SIG-M5 treated with dmso at 0.1 percent for 504 hours (cell line): ENCODE results near the gene PLA2G4E.

Experiments used
- DNase-seq: peaks from one replicate; lab custom pipeline; 2025; ENCODE audit not compliant: unreplicated experiment; lab: John Stamatoyannopoulos, UW

PLA2G4E gene

DNA sequence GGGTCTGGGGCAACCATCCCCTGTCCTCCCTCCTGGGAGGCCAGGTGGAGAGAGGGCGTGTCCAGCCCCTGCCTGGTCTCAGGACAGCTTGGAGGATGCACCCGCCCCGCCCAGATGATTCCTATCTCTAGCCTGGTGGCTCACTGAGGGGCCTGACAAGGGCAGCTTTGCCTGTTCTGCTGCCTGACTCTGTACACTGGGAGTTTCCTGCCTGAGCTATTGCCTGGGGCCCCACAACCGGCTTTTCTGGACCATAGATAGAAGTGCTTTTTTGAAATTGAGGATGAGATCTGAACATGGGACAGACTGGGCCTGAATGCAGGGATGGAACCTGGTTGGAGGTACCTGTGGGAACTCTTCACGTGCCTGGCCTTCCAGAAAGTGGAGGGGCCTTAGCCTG lies 751 bp upstream of the PLA2G4E start:
- DNase-seq: no peak

DNA sequence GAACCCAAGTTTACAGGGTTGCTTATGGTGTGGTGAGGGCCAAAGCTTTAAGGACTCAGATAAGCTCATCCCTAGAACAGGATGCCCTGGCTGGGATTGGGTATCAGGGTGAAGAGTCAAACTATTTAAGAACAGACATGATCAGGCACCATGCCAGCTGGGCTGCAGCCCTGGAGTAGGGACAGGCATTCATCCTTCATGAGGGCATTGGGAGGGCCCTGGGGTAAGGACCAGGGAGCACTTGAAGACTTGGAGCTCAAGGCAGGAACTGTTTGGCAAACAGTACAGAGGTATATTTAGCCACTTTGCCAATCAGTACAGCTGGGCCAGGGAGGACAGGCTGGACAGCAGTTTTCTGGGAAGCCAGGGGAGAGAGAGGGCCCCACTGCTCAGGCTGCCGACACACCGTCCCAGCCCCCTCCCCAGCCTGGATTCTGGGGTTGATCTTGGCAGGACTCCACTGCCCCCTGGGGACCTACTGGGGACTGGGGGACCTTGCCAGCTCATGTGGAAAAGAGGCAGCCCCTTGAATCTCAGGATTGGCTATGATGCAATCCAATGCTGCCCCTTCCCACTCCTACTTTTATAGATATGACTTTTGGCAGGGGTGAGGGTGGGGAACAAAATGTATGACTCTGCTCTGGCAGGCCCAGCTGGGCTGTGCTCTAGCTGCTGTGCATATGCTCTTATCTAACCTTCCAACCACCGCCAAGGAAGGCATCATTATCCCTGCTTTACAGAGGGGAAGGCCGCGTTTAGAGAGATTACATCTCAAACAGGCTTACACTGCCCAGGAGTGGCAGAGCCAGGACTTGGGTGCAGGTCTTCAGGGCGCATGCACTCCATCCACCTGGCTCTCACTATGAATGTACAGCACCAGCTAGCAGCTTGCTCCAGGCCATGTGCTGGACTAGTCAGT lies 2.3 kb downstream of the PLA2G4E start:
- no peak for DNase-seq

- no peak for DNase-seq
These were observed 3.9 kb downstream of the PLA2G4E start for GRCh38 chr15:42016971-42017370.

DNA sequence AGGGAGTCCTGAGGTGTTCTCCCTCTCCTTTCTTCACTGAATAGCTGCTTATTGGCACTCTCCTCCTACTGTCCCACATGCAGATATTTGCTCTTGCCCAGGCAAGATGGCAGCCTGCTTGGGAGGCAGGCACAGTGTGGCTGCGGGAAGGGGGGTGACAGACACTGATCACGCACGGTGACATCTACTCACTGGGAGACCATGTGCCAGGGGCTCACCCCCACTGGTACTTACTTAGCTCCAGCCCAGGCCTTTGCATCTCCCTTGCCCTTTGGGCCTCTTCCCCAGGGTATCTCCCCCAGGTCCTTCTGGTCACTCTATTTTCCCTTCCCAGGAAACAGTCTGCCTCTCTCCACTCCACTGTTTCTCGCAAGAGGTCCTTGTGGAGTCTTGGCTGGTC lies 6.4 kb downstream of the PLA2G4E start:
- no peak for DNase-seq

DNA sequence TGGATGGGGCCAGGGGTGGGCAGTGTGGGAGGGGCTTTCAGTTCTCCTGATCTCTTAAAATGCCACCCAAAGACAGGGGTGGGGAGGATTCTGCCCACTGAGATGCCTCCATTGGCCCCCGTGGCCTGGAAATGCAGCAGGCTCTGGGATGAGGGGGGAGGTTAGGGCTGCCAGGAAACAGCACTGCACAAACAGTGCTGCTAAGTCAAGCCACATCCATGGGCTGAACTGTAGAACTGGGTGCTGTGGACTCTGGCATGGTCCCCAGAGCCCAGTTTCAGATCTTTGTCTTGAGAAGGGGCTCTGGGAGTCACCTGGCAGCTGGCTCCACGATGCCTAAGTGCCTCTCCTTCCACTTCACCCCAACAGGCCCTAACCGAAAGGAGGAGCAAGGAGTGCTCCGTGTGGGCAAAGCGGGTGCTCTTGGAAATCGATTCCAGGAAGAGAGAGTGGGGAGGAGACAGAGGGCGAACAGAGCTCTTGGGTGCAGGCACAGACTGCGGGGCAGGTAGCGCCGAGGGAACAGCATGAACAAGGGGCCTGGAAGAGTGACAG lies 7.8 kb downstream of the PLA2G4E start:
- DNase-seq: no peak

GRCh38 chr15:42012241-42012640 lies 8.6 kb downstream of the PLA2G4E start:
- DNase-seq: no peak

DNA sequence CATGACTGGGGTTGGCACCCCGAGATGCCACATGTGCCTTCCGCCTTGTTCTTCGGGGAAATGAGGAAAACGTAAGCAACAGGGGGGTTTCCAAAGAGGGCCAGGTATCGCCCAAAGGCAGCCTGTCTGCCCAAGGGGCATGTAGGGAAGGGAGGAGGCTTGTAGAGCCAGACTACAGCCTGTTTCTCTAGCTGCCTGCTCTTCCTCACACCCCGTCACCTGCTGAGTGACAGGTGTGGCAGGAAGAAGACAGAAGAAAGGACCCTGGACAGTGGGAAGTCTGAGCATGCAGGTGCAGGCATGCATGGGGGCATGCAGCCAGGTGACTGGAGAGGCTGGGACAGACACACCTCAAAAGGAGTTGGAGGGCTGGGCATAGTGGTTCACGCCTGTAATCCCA lies 9.8 kb downstream of the PLA2G4E start:
- DNase-seq: no peak

DNA sequence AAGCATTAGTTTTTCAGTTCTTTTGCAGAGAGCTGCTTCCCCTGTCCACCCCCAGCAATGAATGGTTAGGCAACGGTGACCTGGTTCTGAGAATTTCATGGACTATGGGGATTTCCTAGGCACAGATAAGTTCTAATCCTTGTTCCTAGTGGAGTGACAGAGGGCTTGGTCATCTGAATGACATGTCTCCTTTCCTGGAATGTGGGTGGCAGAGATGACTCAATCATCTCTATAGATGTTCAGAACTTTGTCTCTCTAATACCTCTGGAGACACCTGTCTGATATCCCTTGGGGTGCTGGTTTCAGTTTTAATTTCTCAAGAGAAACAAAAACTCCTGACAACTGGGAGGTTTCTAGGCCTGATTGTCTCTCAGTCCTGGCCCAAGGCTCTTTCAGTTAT lies 10.4 kb downstream of the PLA2G4E start:
- no peak for DNase-seq

DNA sequence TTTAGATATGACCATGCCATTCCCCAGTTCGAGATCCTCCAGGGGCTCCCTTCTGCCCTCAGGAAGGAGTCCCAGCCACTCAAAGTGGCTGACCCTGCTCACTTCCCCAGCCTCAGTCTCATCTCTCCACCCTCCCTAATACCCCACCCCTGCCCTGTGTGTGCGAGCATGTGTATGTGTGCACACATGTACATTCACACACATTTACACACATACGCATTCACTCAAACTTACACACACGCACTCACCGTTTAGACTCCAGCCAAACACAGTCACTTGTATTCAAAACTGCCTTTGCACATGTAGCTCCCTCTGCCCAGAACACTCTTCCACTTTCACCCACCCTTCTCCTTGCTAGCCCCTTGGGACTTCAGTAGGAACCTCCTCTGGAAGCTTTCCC lies 11.4 kb downstream of the PLA2G4E start:
- DNase-seq: no peak

DNA sequence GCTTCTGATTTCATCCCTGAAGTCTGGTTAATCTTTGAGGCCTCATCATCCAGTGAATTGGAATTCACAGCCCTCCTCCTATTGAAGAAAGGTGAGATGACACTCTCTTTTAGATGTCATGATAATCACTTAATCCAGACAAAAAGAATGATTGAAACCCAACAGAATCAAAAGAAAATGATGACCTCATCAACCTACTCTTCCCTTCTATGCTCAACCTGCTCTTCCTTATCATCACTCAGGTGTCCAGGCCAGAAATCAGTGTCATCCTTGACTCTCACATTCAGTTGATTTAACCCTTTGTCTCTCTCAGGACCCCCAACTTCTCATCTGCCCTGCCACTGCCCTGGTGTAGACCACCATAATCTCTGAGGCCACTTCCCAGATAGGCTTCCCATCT lies 11.8 kb downstream of the PLA2G4E start:
- DNase-seq: no peak

GRCh38 chr15:42007386-42007785 lies 13.5 kb downstream of the PLA2G4E start:
- no peak for DNase-seq

DNA sequence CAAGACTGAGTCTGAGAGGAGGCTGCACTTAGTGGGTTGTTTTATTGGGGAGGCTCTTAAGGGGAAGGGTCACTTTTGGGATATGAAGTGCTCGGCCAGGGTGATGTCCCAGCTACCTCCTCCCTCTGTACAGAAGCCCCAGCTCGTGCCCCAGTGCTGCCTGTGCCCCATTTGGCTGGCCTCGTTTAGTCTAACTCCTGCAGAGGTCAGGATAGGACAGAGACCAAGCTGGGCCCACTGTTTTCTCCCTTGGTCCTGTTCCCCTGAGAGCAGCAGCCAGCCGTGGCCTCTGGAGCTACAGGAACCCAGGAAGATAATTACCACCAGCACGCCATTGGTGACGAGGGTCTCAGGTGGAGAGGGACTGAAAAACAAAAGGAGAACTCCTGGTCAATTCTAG lies 18.5 kb downstream of the PLA2G4E start:
- DNase-seq: no peak

GRCh38 chr15:42001236-42001635 lies 19.6 kb downstream of the PLA2G4E start:
- no peak for DNase-seq

- no peak for DNase-seq
These were observed 21.3 kb downstream of the PLA2G4E start for GRCh38 chr15:41999290-42000285.

DNA sequence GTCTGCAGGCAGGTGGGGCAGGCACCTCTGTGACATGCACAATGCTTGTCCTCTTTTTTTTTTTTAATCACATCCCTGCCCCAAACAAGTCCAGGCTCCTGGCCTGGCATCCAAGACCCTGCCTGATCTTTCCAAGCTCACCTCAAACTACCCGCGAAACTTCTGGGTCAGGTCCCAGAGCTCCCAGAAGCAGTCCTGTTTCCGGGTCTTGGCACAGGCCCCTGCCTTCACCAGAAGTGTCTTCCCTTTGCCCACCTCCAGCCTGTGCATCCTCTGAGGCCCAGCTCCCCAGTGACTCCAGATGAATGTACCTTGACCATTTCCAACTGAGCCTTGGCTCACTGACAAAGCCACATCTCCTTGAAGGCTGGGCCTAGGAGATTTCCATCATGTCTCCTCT lies 23.0 kb downstream of the PLA2G4E start:
- DNase-seq: no peak

GRCh38 chr15:41996921-41997592 lies 23.8 kb downstream of the PLA2G4E start:
- DNase-seq: no peak

DNA sequence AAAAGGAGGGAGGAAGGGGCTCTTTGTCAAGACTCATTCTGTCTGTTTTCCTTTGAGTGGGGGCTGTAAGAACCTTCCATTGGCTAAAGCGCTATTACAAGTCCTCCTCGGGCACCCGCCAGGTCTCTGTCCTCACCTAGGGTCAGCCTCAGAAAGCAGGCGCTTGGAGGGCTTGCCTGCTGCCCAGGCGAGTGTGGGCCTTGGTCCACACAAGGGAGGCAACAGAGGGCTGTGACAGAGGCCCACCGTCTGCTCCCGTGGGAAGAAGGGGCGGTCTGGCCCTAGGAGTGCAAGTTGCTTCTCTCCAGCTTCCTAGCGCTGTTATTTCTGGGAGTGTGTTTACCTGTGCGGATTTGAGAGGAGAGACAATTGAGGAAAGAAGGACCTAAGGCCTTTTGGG lies 24.5 kb downstream of the PLA2G4E start:
- no peak for DNase-seq

DNA sequence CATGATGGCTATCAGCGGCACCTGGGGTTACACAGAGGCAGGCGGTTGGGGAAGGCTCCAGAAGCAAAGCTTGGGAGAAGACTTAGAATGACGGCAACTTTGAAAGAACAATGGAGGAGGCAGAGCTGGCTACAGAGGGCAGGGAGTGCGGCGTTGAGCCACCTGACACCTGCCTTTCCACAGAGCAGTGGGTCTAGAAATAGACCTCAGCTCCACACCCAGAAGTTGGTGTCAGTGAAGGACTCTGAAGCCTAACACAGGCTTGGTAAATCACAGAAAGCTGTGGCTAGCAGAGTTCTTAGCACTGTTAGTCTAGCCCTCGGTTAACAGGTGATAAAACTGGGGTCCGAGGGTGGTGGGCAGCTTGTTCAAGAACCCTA lies 25.4 kb downstream of the PLA2G4E start:
- DNase-seq: no peak

GRCh38 chr15:41994772-41995475 lies 25.9 kb downstream of the PLA2G4E start:
- DNase-seq: no peak

GRCh38 chr15:41994171-41994650 lies 26.6 kb downstream of the PLA2G4E start:
- DNase-seq: no peak
